OCI-M1 (cell line): ENCODE measurements around the gene ZFYVE27.
"Not testable (repeated sequence)": the region's sequence is repeated elsewhere in the genome, so short reads cannot be mapped to it uniquely, and the experiment has no call there.

Experiments
- DNase-seq: peaks from one replicate; lab custom pipeline; 2025; lab: John Stamatoyannopoulos, UW

Gene ZFYVE27, protein sequence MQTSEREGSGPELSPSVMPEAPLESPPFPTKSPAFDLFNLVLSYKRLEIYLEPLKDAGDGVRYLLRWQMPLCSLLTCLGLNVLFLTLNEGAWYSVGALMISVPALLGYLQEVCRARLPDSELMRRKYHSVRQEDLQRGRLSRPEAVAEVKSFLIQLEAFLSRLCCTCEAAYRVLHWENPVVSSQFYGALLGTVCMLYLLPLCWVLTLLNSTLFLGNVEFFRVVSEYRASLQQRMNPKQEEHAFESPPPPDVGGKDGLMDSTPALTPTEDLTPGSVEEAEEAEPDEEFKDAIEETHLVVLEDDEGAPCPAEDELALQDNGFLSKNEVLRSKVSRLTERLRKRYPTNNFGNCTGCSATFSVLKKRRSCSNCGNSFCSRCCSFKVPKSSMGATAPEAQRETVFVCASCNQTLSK

DNA sequence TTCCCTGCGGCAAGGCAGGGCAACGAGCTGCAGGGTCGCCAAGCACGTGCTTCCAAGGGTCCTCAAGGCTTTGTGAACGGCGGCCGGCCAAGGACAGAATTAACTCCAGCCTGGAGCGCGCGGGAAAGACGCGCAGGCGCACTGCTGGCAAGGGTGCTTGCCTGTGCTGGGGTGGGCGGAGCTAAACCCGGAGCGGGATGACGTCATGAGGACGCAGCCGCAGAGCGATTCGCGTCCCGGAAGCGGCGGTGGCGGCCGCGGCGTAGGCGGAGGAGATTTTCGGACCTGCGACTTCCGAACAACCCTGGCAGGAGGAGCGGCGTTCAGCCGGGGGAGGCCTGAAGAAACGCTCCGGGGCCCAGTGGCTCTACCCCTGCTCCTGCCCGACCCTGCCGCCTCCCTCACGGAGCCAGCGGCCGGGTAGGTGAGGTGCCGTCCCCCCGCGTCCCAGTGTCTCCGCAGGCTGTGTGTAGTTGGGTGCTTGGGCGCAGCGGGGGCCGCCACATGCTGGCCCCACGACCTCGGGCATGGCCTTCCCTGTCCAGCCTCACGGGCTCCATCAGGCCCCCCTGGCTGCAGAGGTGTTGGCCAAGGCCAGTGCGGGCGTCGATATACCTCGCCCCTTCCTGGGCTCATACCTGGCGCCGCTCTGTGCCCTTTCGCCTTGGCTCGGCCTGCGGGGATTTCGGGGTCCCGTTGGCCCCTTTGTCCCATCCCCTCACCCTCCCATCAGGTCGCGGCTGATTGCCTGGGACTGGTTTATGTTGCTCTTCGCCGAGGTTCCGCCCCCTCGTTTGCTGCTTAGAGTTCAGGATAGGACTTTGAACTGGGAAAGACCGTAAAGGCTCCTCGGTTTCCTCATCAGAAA lies at the start of gene ZFYVE27:
ZFYVE27 (plus strand) TSS at position 227 of the 868 bp plus-strand sequence. CDS start 1,350 bp downstream, outside the sequence.
- peak; percentile 98 for DNase-seq

DNA sequence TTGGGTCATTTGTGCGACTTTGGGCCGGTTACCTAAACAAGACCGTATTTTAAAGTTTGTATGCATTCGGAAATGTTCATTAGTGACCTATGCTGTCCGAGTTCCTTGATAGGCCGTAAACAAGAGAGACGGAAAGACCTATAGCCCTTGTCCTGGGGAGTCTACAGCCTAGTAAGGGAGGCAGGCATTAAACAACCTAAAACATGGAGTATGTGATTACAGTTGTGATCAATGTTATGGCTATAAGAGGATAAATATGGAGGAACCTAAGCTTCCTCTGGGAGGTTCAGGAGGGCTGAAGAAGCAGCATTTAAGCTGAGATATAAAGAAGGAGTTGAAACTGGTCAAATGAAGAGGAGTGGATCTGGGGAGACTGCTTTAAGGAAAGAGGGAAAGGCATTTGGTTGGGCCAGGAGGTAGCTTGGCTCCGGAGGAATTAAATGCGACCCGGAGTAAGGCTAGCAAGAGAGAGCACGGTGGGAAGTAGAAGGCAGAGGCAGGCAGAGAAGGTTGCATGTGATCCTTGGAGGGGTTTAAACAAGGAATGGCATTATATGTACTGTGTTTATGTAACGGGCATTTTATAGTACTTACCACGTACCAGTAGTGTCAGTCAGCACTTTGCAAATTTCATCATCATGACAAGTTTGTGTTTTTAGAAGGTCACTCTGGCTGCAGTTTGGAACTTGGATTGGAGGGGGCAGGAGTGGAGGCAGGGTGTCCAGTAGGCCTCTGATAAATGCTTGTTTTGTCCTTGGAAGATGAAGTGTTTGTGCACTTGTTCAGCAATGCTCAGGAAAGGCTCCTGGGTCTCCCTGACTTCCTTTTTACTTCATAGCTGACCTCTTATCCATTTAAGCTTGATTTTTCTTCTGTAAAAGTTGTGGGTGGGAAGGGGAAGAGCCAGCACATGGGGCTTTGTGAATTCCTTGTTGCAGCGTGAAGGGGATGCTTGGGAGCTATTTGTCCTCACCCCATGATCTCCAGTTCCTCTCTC lies 48.8 kb upstream of the ZFYVE27 start:
- peak; percentile 79 for DNase-seq

DNA sequence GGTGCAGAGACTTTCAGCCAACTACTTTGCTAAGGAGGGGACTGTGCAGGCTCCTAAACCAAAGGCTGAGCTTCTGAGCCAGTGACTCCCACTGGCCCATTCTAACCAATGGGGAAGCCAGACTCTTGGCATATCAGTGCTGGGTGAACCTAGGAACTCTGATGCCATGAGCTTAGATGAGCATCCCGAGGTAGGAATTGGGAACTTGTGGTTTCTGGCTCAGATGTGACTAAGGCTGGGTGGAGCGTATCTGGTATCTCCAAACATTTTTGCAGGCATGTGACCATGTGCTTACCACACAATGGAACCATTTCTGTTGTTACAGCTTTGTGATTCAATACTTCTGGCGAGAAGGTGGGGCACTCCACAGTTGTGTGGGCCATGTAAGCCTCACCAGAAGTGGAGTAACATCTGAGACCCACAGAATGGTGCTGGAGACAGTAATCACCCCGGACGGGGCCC lies 47.3 kb upstream of the ZFYVE27 start:
- peak; percentile 98 for DNase-seq

DNA sequence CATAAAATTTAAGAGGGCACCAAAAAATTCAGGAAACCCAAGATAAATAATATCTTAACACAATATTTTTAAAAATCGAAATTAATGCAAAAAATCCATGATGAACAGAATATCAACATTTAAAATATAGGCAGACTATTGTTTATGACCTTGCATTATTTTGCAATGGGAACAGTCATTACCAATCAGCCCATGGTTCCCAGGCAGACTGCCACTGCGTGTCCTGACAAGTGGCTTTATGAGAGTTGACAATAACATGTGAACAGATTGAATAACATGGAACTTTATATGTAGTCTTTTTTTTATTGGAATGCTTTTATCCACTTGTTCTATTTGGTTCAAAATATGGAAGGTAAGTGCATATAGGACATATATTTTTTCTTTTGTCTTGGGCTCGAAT lies 46.8 kb upstream of the ZFYVE27 start:
- peak; percentile 62 for DNase-seq

DNA sequence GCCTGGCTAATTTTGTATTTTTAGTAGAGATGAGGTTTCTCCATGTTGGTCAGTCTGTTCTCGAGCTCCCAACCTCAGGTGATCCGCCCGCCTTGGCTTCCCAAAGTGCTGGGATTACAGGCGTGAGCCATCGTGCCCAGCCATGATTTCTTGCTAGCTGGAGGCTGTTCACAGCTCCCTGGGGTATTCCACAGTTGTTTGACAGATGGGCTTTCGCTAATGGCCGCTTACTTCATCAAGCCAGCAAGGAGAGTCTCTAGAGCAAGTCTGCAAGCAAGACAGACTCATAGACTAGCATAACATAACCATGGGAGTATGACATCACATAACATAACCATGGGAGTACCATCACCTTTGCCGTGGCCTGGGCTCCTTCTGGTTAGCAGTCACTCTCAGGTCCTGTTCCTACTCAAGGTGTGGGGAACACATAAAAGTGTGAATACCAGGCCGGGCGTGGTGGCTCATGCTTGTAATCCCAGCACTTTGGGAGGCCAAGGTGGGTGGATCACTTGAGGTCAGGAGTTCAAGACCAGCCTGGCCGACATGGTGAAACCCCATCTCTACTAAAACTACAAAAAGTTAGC lies 38.8 kb upstream of the ZFYVE27 start:
- not testable (repeated sequence) for DNase-seq

DNA sequence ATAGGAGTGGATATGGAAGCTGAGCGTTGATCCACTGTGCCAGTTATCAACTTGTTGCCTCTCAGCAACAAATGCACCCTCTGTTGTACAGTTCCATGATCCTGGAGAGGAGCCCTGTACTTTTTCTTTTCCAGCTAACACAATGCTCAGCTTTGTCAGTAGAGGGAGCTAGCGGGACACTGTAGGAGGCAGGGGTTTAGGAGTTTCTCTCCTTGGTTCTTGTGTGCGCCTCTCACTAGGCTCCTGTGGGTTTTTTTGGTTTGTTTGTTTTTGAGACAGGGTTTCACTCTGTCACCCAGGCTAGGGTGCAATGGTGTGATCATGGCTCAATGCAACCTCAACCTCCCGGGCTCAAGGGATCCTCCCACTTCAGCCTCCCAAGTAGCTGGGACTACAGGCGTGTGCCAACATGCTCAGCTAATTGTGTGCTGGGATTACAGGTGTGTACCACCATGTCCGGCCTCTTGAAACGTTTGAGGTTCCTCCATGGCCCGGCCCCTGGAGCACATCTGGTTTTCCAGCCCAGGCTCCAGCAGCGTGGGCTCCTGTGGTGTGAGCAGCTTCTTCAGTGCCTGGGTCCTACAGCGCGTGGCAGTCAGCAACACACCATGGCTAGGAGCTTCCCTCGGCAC lies 35.4 kb upstream of the ZFYVE27 start:
- DNase-seq, result peak; percentile 91

DNA sequence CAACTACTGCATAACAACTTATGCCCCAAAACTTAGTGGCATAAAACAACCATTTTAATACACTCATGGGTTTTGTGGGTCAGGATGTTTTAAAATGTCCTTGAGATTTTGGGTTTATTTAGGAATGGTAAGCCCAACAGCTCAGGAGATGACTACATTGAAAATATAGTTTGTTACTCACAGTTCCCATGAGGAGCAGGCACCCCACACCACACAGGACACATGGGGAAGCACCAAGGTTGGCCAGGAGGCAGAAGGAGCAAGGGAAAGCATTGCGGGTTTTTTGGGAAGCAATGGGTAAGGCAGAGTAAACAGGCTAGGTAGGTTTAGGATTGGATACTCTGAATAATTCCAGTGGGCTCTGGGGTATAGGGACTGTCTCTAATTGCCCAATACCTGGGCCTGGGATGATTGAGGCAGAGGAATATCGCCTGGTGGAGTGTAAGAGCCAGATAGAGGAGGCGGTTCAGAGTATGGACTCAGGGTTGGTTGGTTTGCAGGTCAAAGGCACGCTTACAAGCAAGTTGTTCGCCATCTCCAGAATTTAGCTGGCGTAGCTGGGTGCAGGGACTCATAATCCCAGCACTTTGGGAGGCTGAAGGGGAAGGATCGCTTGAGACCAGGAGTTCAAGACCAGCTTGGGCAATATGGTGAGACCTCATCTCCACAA lies 33.4 kb upstream of the ZFYVE27 start:
- DNase-seq, result no peak

DNA sequence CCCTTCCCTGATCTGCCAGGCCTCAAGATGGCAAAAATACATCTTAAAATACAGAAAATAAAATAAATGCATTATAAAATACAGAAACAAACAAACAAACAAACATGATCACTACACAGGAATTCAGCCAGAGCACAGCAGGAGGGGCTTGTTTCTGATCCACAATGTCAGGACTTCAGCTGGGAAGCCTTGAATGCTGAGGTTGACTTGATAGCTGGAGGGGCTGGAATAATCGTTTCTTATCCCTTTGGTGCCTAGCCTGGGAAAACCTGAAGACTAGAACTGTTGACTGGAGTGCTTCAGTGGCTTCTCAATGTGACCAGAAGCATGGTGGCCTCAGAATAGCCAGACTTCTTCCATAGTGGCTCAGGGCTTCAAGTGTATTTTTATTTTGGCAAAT lies 32.6 kb upstream of the ZFYVE27 start:
- DNase-seq, result no peak

DNA sequence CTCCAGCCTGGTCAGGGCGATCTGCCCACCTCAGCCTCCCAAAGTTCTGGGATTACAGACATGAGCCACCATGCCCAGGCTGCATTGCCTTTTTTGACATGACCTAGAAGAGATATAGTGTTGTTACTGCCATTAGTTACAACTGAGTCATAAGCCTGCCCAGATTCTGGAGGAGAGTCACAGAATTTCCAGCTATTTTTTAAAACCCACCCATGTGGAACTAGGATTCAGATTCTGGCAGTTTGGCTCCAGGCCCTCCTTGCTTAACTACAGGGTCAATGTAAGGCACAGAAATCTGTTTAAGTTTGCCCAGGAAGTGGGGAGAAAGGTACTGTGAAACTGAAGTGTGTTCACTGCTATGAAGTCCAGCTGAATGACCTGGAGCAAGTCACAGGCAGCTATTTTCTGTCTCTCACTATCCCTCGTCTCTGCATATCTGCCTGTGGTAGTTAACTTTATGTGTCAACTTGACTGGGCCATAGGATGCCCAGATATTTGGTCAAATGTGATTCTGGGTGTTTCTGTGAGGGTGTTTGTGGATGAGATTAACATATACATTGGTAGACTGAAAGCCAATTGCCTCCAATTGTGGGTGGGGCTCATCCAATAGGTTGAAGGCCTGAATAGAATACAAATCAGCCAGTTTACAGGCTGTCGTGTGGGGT lies 31.8 kb upstream of the ZFYVE27 start:
- no peak for DNase-seq

DNA sequence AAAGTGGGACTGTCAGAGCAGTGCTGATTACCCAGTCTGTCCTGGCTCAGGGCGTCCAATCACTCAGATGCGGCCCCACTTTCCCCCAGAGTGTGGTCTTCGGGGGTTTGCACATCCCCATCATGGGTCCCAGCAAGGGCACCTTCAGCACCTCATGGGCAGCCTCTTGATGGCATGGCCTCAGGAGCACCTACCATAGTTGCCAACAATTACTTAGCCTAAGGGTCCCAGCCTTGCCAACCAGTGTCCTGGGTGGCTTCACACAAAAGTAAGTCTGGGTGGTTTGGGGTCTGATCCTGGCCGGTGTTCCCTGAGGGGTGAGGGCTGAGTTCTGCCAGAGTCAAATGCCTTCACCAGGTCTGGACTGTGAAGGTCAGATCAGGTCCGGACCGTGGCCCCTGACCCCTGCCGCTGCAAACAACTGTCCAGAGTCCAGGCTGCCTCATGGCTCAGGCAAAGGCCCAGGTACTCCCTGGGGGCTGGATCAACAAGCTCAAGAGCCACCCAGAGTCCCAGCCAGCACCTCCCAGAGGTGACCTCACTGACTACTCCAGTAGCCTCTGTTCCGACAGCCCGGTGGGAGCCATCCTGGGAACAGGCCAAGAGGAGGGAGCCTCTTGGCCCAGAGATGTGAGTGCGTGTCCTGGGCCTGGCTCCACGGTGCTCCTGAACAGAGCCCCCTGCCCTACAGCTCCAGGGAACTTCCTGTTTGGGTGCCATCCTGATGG lies 29.6 kb upstream of the ZFYVE27 start:
- DNase-seq, result no peak

DNA sequence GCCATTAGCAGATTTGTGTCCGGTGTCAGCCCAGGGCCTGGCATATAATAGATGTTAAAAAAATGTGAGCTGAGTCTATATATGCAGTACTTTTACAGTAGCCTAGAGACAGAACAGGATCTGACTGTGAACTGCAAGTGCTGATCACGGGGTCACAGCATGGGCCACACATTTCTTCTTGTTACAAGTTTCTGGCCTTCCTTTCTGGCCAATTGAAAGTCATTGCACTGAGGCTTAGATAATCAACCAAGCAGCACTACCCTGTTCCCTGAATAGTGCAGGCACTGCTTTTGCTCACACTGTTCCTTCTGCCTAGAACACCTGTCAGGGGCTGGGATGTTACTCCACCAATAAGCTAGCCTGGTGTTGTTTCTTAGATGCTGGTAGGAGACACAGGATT lies 28.8 kb upstream of the ZFYVE27 start:
- DNase-seq, result no peak

DNA sequence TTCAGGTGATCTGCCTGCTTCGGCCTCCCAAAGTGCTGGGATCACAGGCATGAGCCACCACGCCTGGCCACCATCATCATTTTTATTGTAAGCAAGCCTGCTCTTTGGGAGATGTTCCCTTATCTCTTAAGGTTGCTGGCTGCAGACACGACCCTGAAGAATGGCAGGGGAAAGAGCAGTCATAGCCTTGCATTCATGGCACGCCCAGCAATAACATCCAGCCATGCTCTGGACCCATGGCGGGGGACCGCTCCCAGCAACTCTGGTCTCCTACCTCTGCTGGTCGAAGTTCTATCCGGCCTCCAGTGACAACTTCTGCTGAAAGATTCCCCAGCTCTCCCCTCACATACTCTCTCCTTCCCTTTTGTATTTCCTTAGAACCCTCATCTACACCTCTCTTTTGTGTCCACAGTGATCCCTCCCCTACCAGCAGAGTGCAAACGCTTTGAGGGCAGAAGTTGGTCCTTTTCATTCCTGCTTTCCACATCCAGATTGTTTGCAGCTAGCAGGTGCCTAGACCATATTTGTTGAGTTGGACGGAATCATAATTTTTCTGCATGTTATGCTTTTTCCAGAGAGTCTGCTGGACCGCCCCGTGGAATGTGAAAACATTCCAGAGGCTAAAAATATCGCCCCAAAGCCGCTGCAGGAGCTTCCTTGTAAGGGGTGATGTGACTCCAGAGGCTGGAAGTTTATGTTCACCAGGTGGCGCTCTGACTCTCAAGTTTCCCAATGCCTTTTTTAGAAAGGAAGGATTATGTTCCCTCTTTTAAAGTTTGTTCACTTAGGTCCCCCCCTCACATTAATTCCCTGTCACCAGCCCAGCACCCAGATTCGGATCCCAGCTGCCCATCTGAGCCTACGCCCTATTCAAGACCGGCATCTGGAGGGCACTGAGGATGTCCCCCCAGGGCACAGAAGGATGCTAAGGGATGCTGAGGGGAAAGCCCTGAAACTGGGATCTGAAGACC lies 27.7 kb upstream of the ZFYVE27 start:
- DNase-seq, result peak; percentile 84

DNA sequence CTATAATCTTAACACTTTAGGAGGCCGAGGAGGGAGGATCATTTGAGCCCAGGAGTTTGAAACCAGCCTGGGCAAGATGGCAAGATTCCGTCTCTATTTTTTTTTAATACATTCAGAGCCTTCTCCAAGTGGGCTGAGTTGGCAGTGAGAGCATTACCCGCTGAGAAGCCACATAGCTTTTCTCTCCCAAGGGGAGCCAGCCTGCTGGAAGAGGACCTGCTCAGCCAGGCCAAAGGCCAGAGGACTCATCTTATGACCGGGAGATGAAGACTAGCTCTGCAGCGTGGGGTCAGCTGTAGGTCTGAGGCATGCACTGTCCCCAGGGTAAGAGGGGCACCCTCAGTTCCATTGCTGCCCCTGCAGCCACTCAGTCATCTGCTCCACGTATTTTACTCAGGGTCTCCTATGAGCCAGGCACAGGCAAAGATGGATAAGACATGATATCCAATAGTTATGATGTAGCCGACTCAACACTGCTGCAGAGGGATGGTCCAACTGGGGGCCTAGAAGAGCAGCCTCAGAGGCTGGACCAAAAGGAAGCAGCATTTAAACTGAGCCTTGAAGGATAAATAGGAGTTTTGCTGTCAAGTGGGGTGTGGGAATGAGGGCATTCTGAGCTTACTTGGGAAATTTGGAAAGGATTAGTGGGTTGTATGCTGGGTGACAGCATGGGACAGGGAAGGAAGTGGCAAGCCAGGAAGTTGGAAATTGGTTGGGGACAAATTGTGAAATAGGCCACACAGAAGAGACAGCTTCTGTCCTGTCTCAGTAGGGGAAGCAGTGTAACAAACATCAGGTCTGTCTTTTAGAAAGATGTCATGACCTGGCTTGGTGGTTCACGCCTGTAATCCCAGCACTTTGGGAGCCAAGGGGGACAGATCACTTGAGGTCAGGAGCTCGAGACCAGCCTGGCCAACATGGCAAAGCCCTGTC lies 25.0 kb upstream of the ZFYVE27 start:
- no peak for DNase-seq

DNA sequence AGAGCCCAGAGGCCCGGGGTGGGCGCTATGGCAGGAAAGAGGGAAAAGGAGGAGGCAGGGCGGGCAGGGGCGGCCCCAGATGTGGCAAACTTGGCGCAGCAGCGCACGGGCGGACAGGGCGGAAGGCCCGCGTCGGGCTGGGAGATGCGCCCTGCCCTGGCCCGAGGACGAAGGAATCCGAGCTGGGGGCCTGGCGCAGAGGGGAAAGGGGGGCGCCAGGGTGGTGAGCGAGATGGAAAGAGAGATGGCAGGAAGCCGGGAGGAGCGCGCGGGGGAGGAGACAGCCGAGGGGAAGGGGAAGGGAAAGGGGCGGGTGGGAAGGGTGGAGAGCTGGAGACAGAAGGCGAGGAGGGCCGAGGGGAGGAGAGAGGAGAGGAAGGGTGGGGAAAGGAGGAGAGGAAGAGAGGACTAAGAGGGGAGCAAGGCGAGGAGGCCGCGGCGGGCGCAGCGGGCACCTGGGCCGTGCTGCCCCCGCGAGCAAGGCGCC lies 23.5 kb upstream of the ZFYVE27 start, which contains the start of gene MARVELD1:
MARVELD1 (plus strand) TSS at position 392 of the 487 bp plus-strand sequence. CDS start 147 bp downstream, outside the sequence.
- peak; percentile 64 for DNase-seq

DNA sequence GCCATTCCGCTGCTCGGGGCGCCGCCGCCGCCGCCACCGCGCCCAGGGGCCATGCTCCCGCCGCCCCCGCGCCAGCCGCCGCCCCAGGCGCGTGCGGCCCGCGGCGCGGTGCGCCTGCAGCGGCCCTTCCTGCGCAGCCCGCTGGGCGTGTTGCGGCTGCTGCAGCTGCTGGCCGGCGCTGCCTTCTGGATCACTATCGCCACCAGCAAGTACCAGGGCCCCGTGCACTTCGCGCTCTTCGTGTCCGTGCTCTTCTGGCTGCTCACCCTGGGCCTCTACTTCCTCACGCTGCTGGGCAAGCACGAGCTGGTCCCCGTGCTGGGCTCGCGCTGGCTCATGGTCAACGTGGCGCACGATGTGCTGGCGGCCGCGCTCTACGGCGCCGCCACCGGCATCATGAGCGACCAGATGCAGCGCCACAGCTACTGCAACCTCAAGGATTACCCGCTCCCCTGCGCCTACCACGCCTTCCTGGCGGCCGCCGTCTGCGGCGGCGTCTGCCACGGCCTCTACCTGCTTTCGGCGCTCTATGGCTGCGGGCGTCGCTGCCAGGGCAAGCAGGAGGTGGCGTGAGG lies 23.0 kb upstream of the ZFYVE27 start:
- peak; percentile 88 for DNase-seq
